ENCODE data around the gene COG1. TPM values are rescaled to one million over a fixed set of nuclear protein-coding genes. Genes with fewer than 3 reads are reported as not detected.

Gene COG1
- total and polyA plus RNA-seq, 2 of the 8 experiments (the other 6 are each of a cell fraction or from before 2014, with no cell fraction given), result 11.0 to 19.5 TPM

DNA sequence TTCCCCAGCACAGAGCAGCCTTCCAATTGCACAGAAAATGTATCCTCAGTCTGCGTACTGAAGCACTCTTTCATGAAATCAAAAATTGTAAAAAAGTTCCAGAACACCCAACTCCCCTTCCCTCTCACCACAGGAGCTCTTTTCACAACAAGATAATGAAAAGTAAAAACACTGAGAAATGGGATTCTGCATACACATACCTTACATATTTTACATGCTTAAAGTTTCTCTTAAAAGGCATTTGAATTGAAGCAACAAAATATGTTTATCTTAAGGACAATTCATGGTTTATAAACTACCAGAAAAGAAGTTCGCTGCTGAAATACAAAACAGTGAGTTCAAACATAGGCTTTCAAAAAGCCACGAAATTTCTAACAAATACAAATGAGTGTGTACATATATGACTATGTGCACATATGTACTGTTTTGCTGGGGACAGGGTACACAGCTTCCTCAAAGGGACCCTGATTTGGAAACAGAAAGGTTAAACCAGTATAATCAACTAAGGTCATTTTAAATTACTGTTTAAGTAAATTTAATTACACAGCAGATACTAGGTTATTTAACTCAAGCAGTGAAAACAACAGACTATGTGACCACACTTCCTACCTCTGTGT is 33.8 kb downstream of the COG1 start (continued):
- no peak for TF ChIP-seq RNF2 (IDR thresholded peaks at IDR 0.05; ENCODE audit: borderline replicate concordance, low read depth, low read length, missing control alignments, poor library complexity, severe bottlenecking)
